Erythroblast (primary cell): ENCODE data around the gene TBCE.
"Not testable (repeated sequence)": the region's sequence is repeated elsewhere in the genome, so short reads cannot be mapped to it uniquely, and the experiment has no call there.

Experiments used
- DNase-seq, 2 experiments: peaks; one replicate each; lab custom pipeline; 2025; lab: John Stamatoyannopoulos, UW
- GATA1 ChIP-seq: IDR thresholded peaks from 2 replicates; pipeline ENCODE4 v1.6.1; 2011; ENCODE audit warnings: low read depth, mild to moderate bottlenecking, control low read depth, low read length, moderate library complexity
- POLR2A ChIP-seq: IDR thresholded peaks from 2 replicates; pipeline ENCODE4 v1.6.1; 2011; ENCODE audit warnings: mild to moderate bottlenecking, low read length

Gene TBCE

GRCh38 chr1:235330918-235331285 lies 36.3 kb upstream of the TBCE start:
- no peak for DNase-seq
- TF ChIP-seq POLR2A, result no peak
- TF ChIP-seq GATA1, result no peak

DNA sequence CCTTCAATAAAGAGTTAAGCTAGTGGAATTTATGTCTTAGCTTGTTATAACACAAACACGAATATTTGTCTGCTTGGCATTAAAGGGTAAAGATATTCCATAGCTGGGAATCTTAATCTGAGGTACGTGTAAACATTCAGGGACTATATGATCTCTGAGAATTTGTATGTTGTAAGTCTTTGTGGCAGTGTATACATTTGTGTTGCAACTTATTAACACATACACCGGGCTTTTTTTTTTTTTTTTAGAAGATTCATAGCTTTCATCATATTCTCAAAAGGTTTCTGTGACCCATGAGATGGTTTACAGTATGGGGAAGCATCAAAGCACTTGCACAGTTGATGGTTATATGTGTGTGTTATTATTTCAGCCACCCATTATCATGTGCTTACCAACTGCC lies 35.8 kb upstream of the TBCE start:
- no peak for TF ChIP-seq GATA1
- no peak for TF ChIP-seq POLR2A
- no peak for DNase-seq

DNA sequence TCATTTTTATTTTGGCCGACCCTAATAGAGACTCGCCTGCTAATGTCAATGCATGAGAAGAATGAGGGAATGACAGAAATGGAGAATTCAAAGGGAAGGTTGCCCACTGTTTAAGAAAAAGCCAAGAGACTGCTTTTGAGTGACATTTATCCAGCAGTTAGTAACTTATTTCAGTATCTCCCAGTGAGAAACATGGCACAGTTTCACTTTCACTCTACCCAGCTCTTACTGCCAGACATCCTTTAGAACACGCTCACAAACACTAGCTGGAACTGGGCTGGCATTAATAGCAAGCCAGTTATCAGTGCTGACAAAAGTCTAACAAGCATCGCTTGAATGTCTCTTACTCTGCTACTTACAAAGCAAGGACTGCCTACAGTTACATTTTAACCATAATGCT lies 30.3 kb upstream of the TBCE start:
- peak; percentile 18 to 40 for DNase-seq
- no peak for TF ChIP-seq POLR2A
- TF ChIP-seq GATA1, result no peak

GRCh38 chr1:235339746-235340145 lies 27.5 kb upstream of the TBCE start:
- no peak for DNase-seq
- TF ChIP-seq GATA1, result no peak
- TF ChIP-seq POLR2A, result no peak

- no peak for TF ChIP-seq POLR2A
- no peak for TF ChIP-seq GATA1
- no peak for DNase-seq
Measured at GRCh38 chr1:235341334-235341733, 25.9 kb upstream of the TBCE start.

- DNase-seq, result no peak
- TF ChIP-seq POLR2A (no peak), GATA1 (no peak)
Measured at GRCh38 chr1:235342039-235342438, 25.2 kb upstream of the TBCE start.

GRCh38 chr1:235342471-235342870 lies 24.8 kb upstream of the TBCE start:
- no peak for TF ChIP-seq POLR2A
- TF ChIP-seq GATA1, result no peak
- DNase-seq, result no peak

DNA sequence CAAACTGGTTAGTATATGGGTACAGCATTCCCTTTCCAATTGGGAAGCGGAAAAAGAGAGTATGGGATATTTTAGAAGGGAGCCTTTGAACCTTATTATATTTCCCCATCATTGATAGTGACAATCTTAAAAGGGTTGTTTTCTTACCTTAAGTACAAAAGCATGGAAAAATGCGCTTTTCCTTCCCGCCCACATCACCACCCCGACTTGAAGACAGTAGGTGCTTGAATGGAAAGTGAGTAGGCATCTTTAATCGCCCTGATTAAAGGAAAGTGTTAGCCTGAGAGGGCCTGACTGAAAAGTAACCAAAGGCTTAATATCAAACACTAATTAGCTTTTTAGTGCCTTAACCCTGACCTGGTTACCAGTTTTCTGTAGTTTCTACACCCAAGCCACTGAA lies 23.5 kb upstream of the TBCE start:
- no peak for DNase-seq
- TF ChIP-seq POLR2A (no peak), GATA1 (no peak)

- TF ChIP-seq POLR2A, result no peak
- TF ChIP-seq GATA1, result no peak
- no peak for DNase-seq
Measured at GRCh38 chr1:235351441-235351840, 15.8 kb upstream of the TBCE start.

- TF ChIP-seq GATA1, result no peak
- no peak for TF ChIP-seq POLR2A
- DNase-seq, result no peak
Measured at GRCh38 chr1:235351898-235352297, 15.3 kb upstream of the TBCE start.

DNA sequence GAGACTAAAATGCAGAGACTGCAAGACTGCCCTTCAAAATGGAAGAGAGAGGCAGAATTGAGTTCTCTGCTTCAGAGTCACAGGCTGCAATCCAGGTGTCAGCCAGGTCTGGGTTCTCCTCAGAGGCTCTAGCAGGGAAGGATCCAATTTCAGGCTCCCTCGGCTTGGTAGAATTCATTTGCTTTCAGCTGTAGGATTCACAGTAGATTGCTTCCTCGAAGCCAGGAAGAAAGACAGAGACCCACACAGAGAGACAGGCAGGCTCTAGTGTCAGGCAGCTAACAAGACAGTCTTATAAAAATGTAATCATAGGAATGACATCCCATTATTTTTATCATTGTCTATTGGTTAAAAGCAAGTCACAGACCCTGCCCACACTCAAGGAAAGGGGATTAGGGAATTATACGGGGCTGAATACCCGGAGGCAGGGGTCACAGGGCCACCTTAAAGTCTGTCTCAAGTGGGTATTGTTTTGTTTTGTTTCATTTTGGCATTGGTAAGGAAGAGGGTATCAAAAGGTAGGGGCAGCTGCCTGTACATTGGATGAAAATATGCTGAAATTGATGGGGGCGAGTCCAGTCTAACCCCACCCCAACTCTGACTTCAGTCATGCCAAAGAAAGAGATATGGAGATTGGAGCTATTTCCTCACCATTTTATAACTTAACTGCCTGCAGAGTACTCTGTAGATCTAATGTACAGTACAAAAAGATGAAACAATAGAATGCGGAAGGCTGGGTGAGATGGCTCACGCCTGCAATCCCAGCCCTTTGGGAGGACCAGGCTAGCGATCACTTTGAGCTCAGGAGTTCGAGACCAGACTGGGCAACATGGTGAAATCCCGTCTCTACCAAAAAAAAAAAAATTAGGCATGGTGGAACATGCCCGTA lies 9.5 kb upstream of the TBCE start:
- TF ChIP-seq GATA1, result no peak
- TF ChIP-seq POLR2A, result no peak
- no peak for DNase-seq

DNA sequence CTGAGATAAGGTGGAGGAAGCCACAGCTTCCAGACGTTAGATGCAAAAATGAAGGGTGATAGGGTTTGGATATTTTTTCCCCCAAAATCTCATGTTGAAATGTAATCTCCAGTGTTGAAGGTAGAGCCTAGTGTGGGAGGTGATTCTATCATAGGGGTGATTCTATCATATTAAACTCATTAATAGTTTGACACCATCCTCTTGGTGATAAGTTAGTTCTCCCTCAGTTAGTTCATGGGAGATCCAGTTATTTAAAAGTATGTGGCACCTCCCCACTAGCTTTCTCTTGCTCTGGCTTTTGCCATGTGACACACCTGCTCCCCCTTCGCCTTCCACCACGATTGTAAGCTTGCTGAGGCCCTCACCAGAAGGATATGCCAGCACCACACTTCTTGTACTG lies 8.3 kb upstream of the TBCE start:
- TF ChIP-seq GATA1 (no peak), POLR2A (no peak)
- no peak for DNase-seq

- not testable (repeated sequence) for DNase-seq
Measured at GRCh38 chr1:235364189-235364588, 3.0 kb upstream of the TBCE start.

GRCh38 chr1:235366286-235366685 lies 941 bp upstream of the TBCE start:
- peak in 1 of 2 experiments; percentile 21 for DNase-seq
- TF ChIP-seq GATA1 (no peak), POLR2A (no peak)

- no peak for DNase-seq
- TF ChIP-seq POLR2A (no peak), GATA1 (no peak)
Measured at GRCh38 chr1:235368428-235368827, 1.2 kb downstream of the TBCE start.
